Measurements from ENCODE around the gene NPPB.

Gene NPPB

GRCh38 chr1:11880911-11881748 lies 22.4 kb upstream of the NPPB start:
- no peak for DNase-seq

DNA sequence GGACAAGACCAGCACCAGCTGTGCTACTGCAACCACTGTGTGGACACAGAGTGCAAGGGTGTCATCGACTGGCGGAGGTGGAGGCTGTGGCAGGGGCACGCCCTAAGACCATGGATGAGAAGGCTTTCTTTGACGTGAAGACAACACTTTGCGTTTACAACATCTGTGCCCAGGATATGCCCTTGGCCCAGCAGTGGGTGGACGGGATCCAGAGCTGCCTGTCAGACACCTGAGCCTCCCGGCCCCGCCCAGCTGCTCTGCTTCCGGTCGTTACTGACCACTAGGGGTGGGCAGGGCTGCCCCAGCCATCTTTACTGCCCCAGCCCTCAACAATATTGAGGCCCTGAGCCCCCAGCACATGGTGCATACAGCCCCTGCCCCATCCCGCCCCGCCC lies 21.4 kb upstream of the NPPB start:
- no peak for DNase-seq

DNA sequence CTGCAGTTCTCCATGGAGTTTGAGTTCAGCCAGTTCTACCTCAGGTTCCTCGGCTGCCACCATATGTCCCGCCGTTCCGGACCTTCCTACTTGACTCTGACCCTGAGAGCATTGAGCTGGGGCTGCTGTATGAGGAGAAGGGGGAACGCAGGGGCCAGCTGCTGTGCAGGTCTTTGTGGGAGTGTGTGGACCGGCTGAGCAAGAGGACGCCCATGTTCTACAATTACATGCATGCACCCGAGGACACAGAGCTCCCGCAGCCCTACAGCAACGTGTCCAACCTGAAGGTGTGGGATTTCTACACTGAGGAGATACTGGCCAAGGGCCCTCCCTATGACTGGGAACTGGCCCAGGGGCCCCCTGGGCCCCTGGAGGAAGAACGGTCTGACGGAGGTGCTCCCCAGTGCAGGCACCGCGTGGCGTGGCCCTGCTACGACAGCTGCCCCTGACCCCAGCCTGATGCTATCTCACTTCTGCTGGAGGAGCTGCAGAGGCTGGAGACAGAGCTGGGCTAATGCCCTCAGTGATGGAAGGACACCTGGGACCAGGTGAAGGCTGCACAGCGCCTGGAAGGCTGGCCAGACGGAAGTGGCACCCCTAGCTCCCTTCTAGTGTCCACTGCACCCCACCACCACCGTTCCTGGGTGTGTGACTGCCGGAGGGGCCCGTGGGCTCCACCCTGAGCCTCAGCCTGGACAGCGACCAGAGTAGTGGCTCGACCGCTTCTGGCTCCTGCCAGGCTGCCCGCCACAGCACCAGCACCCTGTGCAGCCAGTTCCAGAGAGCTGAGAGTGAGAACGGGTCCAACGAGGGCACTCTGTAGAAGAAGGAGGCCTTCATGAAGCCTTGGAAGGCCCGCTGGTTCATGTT lies 20.8 kb upstream of the NPPB start:
- DNase-seq: no peak

DNA sequence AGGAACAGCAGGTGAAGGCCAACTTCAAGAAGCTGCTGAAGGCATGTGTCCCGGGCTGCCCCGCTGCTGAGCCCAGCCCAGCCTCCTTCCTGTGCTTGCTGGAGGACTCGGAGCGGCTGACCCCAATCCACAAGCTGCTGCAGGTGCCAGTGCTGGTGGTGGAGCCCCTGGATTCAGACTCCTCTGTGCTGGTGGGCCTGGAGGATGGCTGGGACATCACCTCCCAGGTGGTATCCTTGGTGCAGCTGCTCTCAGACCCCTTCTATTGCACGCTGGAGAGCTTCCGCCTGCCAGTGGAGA lies 20.1 kb upstream of the NPPB start:
- DNase-seq: no peak

DNA sequence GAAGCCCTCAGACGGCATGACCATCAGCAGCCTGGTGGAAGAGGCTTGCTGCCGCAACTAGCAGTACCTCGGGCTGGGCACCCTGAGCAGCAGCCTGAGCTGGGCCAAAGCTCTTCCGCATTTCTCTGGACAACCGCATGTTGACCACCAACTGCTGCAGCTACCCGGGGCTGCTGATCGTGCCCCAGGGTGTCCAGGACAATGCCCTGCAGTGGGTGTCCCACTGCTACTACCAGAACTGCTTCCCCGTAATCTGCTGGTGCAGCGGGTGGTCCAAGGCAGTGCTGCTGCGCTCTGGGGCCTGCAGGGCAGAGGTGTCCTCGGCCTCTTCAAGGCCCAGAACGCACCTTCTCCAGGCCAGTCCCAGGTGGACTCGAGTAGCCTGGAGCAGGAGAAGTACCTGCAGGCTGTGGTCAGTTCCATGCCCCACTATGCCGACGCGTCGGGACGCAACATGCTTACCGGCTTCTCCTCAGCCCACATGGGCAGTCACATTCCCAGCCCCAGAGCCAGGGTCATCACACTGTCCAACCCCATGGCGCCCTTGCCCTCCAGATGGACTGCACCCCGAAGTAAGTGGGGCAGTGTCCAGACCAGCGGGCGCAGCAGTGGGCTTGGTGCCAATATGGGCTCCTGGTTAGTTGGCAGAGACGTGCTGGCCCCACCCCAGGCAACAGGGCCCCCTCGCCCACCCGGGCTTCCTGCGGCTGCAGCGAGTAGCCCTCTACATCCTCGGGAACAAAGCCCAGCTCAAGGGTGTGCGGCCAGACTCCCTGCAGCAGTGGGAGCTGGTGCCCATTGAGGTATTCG lies 19.5 kb upstream of the NPPB start:
- no peak for DNase-seq

GRCh38 chr1:11877074-11877473 lies 18.3 kb upstream of the NPPB start:
- DNase-seq: no peak

GRCh38 chr1:11875094-11875493 lies 16.3 kb upstream of the NPPB start:
- no peak for DNase-seq

DNA sequence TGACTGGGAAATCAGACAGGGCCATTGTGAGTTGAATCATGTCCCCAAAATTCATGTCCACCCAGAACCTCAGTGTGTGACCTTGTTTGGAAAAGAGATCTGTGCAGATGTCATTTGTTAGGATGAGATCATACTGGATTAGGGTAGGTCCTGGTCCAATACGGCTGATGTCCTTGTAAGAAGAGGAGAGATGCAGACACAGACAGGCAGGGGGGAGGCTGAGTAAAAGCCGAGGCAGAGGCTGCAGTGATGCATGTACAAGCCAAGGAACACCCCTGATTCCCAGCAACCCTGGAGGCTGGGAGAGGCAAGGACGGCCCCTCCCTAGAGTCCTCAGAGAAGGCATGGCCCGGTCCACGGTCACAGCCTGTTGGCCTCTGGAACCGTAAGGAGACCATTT lies 15.9 kb upstream of the NPPB start:
- no peak for DNase-seq

DNA sequence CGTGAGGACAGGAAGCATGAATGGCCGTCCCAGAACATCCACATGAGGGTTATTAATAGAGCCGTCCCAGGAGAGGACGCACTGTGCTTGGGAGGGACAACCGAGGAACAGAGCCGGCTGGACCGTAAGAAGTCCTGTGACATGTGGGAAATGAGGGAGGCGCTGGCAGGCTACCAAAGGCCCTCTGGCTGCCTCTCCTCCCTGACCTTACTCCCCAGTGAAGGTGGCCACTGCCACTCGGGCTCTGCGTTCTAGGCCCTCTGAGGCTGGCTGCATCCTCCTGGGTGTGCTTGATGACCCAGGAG lies 15.5 kb upstream of the NPPB start:
- no peak for DNase-seq

DNA sequence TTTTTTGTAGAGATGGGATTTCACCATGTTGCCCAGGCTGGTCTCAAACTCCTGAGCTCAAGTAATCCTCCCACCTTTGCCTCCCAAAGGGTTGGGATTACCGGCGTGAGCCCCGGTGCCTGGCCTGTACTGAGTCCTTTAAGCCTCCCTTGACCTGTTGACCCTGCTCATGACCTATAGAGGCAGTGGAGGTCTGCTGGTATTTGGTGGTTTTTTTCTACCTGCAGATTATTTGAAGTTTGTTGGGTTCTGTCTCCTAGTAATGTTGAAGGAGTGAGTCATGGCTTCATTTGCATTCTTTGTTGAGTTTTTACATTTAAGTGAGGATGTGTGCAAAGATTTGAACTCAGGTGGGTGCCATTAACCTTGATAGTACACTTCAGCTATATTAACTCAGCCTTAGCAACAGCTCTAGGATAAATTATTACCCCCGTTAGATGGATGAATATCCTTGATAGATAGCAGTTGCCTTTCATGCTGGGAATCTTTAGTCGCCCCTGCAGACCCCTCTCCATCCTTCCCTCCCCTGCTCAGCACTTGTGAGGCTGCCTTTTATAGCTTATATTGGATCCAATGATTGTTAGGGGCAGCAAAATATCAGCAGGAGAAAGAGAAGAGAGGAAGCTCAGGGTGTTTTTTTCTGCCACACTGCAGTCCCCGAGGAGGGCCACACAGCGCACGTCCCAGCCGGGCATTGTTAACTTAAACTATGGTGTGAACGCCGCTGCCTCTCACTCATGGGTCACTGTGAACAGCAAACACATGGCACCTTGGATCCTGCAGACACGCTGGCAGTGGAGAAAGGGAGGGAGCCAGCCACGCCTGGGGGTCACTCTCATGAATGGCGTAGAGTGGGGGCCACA lies 14.9 kb upstream of the NPPB start:
- no peak for DNase-seq

- no peak for DNase-seq
These were observed 13.8 kb upstream of the NPPB start for GRCh38 chr1:11872545-11872944.

DNA sequence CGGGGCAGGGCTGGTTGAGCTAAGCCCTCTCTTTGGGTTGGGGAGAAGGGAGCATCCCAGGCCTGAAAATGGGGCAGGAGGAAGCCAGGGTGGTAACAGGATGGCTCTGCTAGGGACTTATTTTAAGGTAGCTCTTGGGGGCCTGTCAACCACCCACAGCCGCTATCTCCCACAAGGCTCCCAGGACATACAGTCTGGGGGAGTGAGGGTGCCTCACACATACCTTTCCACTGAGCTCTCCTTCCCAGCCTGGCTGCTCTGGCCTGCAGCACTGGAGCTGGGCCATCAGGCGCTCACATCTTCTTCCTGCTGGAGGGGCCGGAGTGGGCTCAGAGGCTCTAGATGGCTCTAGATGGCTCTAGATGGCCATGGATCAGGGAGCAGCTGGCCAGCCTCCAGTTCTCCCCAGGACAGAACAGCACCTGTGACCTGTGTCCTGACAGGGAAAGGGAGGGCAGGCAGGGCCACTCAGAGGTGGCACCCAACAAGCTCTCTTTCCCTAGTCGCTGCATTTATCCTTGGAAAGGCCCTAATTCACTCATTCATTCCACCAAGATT lies 11.0 kb upstream of the NPPB start:
- no peak for DNase-seq

DNA sequence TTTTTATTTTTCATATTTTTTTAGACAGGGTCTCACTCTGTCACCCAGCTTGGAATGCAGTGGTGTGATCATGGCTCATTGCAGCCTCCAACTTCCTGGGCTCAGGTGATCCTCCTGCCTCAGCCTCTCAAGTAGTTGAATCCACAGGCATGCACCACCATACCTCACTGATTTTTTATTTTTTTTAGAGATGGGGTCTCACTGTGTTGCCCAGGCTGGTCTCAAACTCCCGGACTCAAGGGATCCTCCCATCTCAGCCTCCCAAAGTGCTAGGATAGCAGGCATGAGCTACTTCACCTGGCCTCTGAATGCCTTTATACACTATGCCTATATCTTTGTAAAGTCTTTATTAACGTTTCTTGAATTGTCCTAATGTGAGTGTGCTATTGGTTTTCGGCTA lies 10.4 kb upstream of the NPPB start:
- DNase-seq: no peak

- no peak for DNase-seq
These were observed 9.7 kb upstream of the NPPB start for GRCh38 chr1:11868331-11868980.

DNA sequence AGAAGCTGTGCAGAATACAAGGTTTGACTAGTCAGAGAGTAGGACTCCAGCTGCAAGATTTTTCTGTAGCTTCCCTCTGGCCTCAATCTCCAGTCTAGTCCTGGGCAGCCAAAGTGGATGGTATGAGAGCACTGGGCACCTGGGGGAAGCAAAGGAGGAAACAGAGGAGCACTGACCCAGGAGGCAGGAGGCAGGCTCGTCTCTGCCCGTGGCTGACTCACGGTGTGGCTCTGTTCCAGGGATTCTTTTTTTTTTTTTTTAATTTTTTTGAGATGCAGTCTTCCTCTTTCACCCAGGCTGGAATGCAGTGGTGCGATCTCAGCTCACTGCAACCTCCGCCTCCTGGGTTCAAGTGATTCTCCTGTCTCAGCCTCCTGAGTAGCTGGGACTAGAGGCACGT lies 4.1 kb upstream of the NPPB start:
- DNase-seq: no peak

GRCh38 chr1:11860587-11860986 lies 1.8 kb upstream of the NPPB start:
- no peak for DNase-seq

- DNase-seq: no peak
These were observed 1.3 kb upstream of the NPPB start for GRCh38 chr1:11860083-11860482.

DNA sequence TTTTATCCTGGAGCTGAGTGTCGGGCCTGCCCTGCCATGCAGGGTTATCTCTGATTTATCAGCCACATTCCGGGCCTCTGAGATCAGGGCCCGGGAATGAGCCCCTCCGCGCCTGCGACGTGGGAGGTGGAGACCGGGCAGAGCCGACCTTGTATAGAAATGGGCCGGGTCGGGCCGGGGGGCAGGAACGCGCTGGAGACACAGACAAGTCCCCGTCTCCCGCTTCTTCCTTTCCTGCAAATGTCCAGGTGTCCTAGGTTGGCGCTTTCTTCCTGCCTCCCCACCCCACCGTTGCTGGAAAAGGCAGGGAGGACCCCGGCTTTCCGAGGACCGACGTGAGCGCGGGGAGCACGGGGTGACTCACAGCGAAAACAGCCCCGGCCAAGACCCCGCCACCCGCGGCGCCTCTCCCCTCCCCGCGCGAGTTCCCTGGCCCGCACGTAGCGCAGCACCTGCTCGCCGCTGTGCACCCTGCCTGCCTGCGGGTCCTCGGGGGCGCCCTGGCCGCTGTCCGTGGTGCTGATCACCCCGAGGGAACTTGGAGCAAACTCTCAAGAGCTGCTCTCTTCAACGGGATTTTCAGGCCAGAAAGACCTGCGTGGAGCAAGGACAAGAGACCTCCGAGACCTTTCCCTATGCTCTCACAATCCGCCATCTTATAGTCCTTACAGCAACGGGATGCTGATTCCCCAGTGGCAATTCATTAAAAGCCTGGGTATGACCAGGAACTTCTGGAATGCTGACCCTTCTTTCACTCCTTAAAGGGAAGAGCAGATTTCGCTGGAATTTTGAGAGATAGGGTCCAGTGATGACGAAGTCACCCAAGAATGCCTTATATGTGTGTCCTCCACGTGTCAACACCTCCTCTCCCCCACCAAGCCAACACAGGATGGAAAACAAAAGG lies 475 bp upstream of the NPPB start:
- no peak for DNase-seq

DNA sequence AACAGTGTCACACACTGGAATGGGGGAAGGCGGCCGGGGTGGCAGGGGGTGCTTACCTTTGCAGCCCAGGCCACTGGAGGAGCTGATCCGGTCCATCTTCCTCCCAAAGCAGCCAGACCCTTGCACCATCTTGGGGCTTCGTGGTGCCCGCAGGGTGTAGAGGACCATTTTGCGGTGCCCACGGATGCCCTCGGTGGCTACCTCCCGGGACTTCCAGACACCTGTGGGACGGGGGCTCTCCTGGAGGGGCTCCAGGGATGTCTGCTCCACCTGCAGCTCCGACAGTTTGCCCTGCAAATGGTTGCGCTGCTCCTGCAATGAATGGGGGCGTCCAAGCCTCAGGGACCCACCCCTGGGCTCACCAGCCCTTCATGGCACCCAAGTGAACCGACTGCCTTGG lies 587 bp downstream of the NPPB start:
- DNase-seq: no peak

DNA sequence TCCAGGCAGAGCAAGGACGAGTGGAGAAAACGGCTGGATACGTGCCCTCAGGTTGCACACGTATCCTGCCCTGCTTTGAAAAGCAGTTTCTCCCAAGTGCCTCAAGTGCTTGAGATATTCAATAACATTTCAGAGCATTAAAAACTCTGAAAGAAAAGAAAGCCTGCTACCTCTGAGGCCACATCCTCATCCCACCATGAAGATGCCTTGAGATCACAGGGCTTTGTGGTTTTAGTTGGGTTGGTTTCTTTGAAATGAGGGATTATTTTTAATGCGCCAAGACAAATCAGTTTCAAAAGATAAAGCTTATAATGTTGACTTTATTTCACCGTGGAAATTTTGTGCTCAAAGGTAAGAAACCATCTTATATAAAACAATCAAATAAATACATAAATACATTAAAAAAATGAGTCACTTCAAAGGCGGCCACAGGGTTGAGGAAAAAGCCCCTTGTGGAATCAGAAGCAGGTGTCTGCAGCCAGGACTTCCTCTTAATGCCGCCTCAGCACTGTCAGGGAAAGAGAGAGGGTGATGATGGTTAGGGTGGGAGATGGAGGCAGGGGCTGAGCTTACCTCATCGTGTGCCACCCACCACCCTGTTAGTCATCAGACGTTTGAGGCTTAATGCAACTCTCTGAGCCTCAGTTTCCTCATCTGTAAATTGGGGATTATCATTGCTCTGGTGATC lies 1.4 kb downstream of the NPPB start:
- no peak for DNase-seq
